ENCODE data around the gene APH1B.

The APH1B gene

DNA sequence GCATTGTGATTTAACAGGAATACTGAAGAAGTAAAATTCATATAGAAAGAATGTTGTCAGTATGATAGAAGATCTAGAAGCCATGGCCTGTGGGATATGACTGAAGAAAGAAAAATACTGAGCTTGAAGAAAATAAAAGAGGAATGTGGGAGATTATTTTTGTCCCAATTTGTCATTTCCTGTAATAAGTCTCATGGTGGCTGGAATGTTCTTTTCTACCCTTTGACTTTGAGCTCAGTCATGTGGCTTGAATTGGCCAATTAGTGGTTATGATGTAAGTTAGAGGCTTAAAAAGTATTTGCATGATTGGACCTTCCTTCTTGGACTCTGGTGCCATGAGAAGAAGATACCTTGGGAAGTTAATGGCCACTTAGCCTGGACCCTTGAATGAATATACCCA, 14.1 kb downstream of the APH1B start:
- Histone ChIP-seq H3K4me3 (ENCODE audit: low read depth in 1 of 5, low read length in 5 of 5) (no peak overlapping the region), H3K9me3 (ENCODE audit: control insufficient read depth in 5 of 5, low read length in 5 of 5) (no peaks in the 10 kb centered on the region), H3K36me3 (ENCODE audit: control insufficient read depth in 5 of 5, insufficient read depth in 5 of 5, low read length in 5 of 5) (peaks cover 3 to 21% (median 12%) of the 10 kb centered on the region in 5 donors), H3K27me3 (ENCODE audit: control insufficient read depth in 5 of 5, insufficient read depth in 4 of 5, low read length in 5 of 5) (no peaks in the 10 kb centered on the region), H3K4me1 (ENCODE audit: control insufficient read depth in 5 of 5, insufficient read depth in 5 of 5, low read length in 5 of 5) (peaks cover 0 to 12% (median 9%) of the 10 kb centered on the region in 5 donors), H3K9ac (ENCODE audit: low read length in 5 of 5) (no peak overlapping the region), H3K27ac (ENCODE audit: low read depth, low read length) (no peak overlapping the region)

DNA sequence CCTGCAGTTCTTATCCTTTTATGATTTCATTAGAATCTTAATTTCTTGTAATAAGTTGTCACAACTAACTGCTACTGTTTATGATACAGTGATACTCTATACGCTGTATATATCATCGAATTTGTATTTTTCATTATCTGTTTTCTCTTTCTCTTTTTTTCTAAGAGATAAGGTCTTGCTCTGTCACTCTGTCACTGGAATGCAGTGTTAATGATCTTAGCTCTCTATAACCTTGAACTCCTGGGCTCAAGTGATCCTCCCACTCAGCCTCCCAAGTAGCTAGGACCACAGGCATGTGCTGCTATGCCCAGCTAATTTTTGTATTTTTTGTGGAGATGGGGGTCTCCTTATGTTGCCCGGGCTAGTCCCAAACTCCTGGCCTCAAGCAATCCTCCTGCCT, 14.8 kb downstream of the APH1B start:
- Histone ChIP-seq H3K36me3 (ENCODE audit: control insufficient read depth in 5 of 5, insufficient read depth in 5 of 5, low read length in 5 of 5) (peaks cover 3 to 14% (median 5%) of the 10 kb centered on the region in 5 donors), H3K4me3 (ENCODE audit: low read depth in 1 of 5, low read length in 5 of 5) (no peak overlapping the region)

GRCh38 chr15:63292771-63293170, 15.4 kb downstream of the APH1B start:
- Histone ChIP-seq H3K27ac (ENCODE audit: low read depth, low read length) (no peak overlapping the region), H3K4me1 (ENCODE audit: control insufficient read depth in 5 of 5, insufficient read depth in 5 of 5, low read length in 5 of 5) (peaks cover 0 to 12% (median 7%) of the 10 kb centered on the region in 5 donors), H3K9ac (ENCODE audit: low read length in 5 of 5) (no peak overlapping the region), H3K4me3 (ENCODE audit: low read depth in 1 of 5, low read length in 5 of 5) (no peak overlapping the region), H3K27me3 (ENCODE audit: control insufficient read depth in 5 of 5, insufficient read depth in 4 of 5, low read length in 5 of 5) (no peaks in the 10 kb centered on the region), H3K9me3 (ENCODE audit: control insufficient read depth in 5 of 5, low read length in 5 of 5) (no peaks in the 10 kb centered on the region), H3K36me3 (ENCODE audit: control insufficient read depth in 5 of 5, insufficient read depth in 5 of 5, low read length in 5 of 5) (peaks cover 3 to 13% (median 6%) of the 10 kb centered on the region in 5 donors)

More for the DNA sequence above, 14.8 kb downstream of the APH1B start:
- no peaks in the 10 kb centered on the region for H3K27me3 ChIP-seq (ENCODE audit: control insufficient read depth in 5 of 5, insufficient read depth in 4 of 5, low read length in 5 of 5)
- no peaks in the 10 kb centered on the region for H3K9me3 ChIP-seq (ENCODE audit: control insufficient read depth in 5 of 5, low read length in 5 of 5)
- peaks cover 0 to 12% (median 7%) of the 10 kb centered on the region in 5 donors for H3K4me1 ChIP-seq (ENCODE audit: control insufficient read depth in 5 of 5, insufficient read depth in 5 of 5, low read length in 5 of 5)
- H3K27ac ChIP-seq (ENCODE audit: low read depth, low read length): no peak overlapping the region
- H3K9ac ChIP-seq (ENCODE audit: low read length in 5 of 5): no peak overlapping the region

DNA sequence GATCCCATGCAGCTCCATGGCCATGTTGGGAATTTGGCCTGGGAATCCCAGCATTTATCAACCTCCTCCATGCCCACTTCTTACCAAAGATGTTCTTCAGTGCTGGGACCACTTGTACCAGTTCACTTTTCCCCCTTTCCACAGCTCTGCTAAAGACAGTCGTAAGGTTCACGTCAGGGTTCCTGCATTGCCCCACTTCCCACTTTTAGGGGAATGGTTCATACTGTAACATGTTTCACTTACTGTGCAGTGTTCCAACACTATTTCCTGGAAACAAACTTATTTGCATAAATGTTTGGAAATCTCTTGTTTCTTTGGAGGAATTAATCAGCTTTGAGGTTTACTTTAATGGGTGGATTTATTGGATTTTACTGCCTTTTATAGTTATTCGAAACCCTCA, 17.0 kb downstream of the APH1B start:
- Histone ChIP-seq H3K27me3 (ENCODE audit: control insufficient read depth in 5 of 5, insufficient read depth in 4 of 5, low read length in 5 of 5) (no peaks in the 10 kb centered on the region), H3K36me3 (ENCODE audit: control insufficient read depth in 5 of 5, insufficient read depth in 5 of 5, low read length in 5 of 5) (peaks cover 3 to 11% (median 8%) of the 10 kb centered on the region in 5 donors), H3K9me3 (ENCODE audit: control insufficient read depth in 5 of 5, low read length in 5 of 5) (no peaks in the 10 kb centered on the region), H3K27ac (ENCODE audit: low read depth, low read length) (no peak overlapping the region), H3K4me3 (ENCODE audit: low read depth in 1 of 5, low read length in 5 of 5) (no peak overlapping the region), H3K9ac (ENCODE audit: low read length in 5 of 5) (no peak overlapping the region), H3K4me1 (ENCODE audit: control insufficient read depth in 5 of 5, insufficient read depth in 5 of 5, low read length in 5 of 5) (peaks cover 0 to 7% (median 6%) of the 10 kb centered on the region in 5 donors)

DNA sequence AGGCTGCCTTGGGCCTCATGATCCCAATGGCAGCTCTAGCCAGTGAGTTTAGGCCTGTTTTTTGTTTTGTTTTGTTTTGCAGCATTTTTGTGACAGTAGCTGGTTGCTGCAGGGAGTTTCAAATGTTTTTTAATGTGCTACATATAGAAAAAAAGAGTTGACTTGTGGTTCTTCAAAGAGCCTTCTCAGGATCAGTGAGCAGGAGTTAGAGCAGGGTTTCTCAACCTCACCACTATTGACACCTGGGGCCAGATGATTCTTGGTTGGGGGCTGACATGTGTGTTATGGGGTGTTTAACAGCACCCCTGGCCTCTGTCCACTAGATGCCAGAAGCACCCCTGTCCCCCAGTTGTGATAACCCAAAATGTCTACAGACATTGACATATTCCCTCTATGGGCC, 17.9 kb downstream of the APH1B start:
- Histone ChIP-seq H3K4me3 (ENCODE audit: low read depth in 1 of 5, low read length in 5 of 5) (no peak overlapping the region), H3K4me1 (ENCODE audit: control insufficient read depth in 5 of 5, insufficient read depth in 5 of 5, low read length in 5 of 5) (peaks cover 0 to 9% (median 6%) of the 10 kb centered on the region in 5 donors), H3K9ac (ENCODE audit: low read length in 5 of 5) (no peak overlapping the region), H3K27ac (ENCODE audit: low read depth, low read length) (no peak overlapping the region), H3K9me3 (ENCODE audit: control insufficient read depth in 5 of 5, low read length in 5 of 5) (no peaks in the 10 kb centered on the region), H3K27me3 (ENCODE audit: control insufficient read depth in 5 of 5, insufficient read depth in 4 of 5, low read length in 5 of 5) (no peaks in the 10 kb centered on the region), H3K36me3 (ENCODE audit: control insufficient read depth in 5 of 5, insufficient read depth in 5 of 5, low read length in 5 of 5) (peaks cover 3 to 12% (median 8%) of the 10 kb centered on the region in 5 donors)

DNA sequence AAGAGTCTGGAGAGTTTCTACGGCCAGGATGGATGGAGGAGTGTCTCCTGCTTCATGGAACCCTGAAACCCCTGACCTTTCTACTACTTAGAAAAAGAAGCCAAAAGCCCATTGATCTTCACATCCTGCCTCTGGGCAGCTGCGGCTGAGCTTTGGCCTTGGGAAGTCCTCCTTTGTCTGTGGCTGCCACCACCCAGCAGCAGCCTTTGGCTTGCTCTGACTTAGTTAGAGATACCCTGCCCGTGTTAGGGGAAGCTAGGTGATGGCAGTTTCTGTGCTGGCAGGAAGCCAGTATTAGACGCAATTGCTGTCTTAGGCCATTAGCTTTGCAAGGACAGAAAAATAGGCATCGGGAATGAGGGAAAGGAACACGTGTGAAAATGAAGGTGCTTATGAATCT, 18.8 kb downstream of the APH1B start:
- no peaks in the 10 kb centered on the region for H3K9me3 ChIP-seq (ENCODE audit: control insufficient read depth in 5 of 5, low read length in 5 of 5)
- H3K27ac ChIP-seq (ENCODE audit: low read depth, low read length): no peak overlapping the region
- no peak overlapping the region for H3K4me3 ChIP-seq (ENCODE audit: low read depth in 1 of 5, low read length in 5 of 5)
- H3K4me1 ChIP-seq (ENCODE audit: control insufficient read depth in 5 of 5, insufficient read depth in 5 of 5, low read length in 5 of 5): peaks cover 0 to 7% (median 6%) of the 10 kb centered on the region in 5 donors
- no peaks in the 10 kb centered on the region for H3K27me3 ChIP-seq (ENCODE audit: control insufficient read depth in 5 of 5, insufficient read depth in 4 of 5, low read length in 5 of 5)
- no peak overlapping the region for H3K9ac ChIP-seq (ENCODE audit: low read length in 5 of 5)
- H3K36me3 ChIP-seq (ENCODE audit: control insufficient read depth in 5 of 5, insufficient read depth in 5 of 5, low read length in 5 of 5): peaks cover 5 to 12% (median 8%) of the 10 kb centered on the region in 5 donors

- H3K9ac ChIP-seq (ENCODE audit: low read length in 5 of 5): no peak overlapping the region
- H3K27me3 ChIP-seq (ENCODE audit: control insufficient read depth in 5 of 5, insufficient read depth in 4 of 5, low read length in 5 of 5): no peaks in the 10 kb centered on the region
- H3K36me3 ChIP-seq (ENCODE audit: control insufficient read depth in 5 of 5, insufficient read depth in 5 of 5, low read length in 5 of 5): peaks cover 7 to 38% (median 29%) of the 10 kb centered on the region in 5 donors
- peaks cover 0 to 3% (median 0%) of the 10 kb centered on the region in 5 donors for H3K4me1 ChIP-seq (ENCODE audit: control insufficient read depth in 5 of 5, insufficient read depth in 5 of 5, low read length in 5 of 5)
- H3K4me3 ChIP-seq (ENCODE audit: low read depth in 1 of 5, low read length in 5 of 5): no peak overlapping the region
- H3K9me3 ChIP-seq (ENCODE audit: control insufficient read depth in 5 of 5, low read length in 5 of 5): no peaks in the 10 kb centered on the region
- H3K27ac ChIP-seq (ENCODE audit: low read depth, low read length): no peak overlapping the region
These were observed 22.7 kb downstream of the APH1B start for GRCh38 chr15:63299943-63300575.

DNA sequence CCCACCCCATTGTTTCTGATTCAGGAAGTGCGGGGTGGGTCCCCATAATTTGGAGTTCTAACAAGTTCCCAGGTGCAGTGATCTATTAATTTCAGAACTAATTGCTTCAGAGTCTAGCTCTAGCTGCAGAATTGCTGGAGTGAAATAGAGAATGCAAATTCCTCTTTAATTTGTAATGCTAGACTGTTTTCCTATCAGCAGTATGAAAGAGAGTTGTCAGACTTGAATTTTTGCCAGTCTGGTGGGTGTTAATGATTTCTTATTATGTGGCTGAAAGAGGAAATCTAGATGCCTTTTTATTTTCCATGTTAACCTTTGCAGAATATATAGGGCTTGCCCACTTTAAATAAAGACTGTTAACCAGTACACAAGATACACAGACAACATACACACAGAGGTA, 23.7 kb downstream of the APH1B start:
- peaks cover 9 to 45% (median 39%) of the 10 kb centered on the region in 5 donors for H3K36me3 ChIP-seq (ENCODE audit: control insufficient read depth in 5 of 5, insufficient read depth in 5 of 5, low read length in 5 of 5)
- no peak overlapping the region for H3K4me3 ChIP-seq (ENCODE audit: low read depth in 1 of 5, low read length in 5 of 5)
- H3K9ac ChIP-seq (ENCODE audit: low read length in 5 of 5): no peak overlapping the region
- H3K9me3 ChIP-seq (ENCODE audit: control insufficient read depth in 5 of 5, low read length in 5 of 5): no peaks in the 10 kb centered on the region
- H3K27ac ChIP-seq (ENCODE audit: low read depth, low read length): no peak overlapping the region
- H3K27me3 ChIP-seq (ENCODE audit: control insufficient read depth in 5 of 5, insufficient read depth in 4 of 5, low read length in 5 of 5): no peaks in the 10 kb centered on the region
- H3K4me1 ChIP-seq (ENCODE audit: control insufficient read depth in 5 of 5, insufficient read depth in 5 of 5, low read length in 5 of 5): peaks cover 0 to 2% (median 0%) of the 10 kb centered on the region in 5 donors

DNA sequence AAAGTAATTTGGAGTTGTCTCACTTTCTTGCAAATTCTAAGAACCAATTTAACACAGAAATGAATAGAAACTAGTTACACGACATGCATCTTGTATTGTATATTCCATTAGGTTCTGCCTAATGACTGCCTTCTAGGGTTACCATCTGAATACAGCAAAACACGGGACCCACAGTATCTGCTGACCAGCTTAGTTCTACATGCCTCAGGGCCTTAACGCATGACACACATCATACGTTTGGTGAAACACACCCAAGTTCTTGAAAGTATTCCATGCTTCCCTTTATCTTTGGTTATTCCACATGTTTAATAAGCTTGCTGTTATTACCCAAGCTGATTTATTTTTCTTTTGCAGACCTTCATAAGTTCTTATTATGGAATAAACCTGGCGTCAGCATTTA, 27.9 kb downstream of the APH1B start:
- peaks cover 0 to 5% (median 0%) of the 10 kb centered on the region in 5 donors for H3K4me1 ChIP-seq (ENCODE audit: control insufficient read depth in 5 of 5, insufficient read depth in 5 of 5, low read length in 5 of 5)
- H3K27me3 ChIP-seq (ENCODE audit: control insufficient read depth in 5 of 5, insufficient read depth in 4 of 5, low read length in 5 of 5): no peaks in the 10 kb centered on the region
- H3K9ac ChIP-seq (ENCODE audit: low read length in 5 of 5): no peak overlapping the region
- no peak overlapping the region for H3K27ac ChIP-seq (ENCODE audit: low read depth, low read length)
- H3K9me3 ChIP-seq (ENCODE audit: control insufficient read depth in 5 of 5, low read length in 5 of 5): no peaks in the 10 kb centered on the region
- peaks cover 11 to 45% (median 37%) of the 10 kb centered on the region in 5 donors for H3K36me3 ChIP-seq (ENCODE audit: control insufficient read depth in 5 of 5, insufficient read depth in 5 of 5, low read length in 5 of 5)
- H3K4me3 ChIP-seq (ENCODE audit: low read depth in 1 of 5, low read length in 5 of 5): no peak overlapping the region

DNA sequence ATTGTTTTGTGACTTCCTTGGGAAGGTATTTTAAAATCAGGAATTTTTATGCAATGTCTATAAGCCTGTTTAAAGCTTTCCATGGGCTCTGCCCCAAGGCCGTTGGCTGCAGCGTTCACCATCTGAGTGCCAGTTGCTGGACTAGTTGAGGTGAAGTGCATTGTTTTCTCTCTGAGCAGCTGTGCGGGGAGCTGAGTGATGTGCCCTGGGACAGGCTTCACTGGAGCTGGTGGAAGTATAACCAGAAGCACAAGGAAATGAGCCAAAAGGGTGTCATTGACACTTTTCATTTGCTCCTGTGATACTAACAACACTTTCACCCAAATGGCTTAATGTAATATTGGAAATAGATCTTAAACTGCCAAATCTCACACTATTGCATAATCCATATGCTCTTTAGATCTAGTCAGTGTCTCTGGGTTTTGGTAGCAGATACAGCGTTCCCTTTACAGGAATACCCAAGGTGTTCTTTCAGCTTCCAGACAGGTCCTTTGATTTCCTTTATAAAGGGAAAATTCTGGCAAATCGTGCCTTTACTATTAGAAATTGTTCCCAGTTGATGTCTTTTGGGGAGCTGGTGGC, 29.2 kb downstream of the APH1B start:
- H3K27me3 ChIP-seq (ENCODE audit: control insufficient read depth in 5 of 5, insufficient read depth in 4 of 5, low read length in 5 of 5): no peaks in the 10 kb centered on the region
- H3K27ac ChIP-seq (ENCODE audit: low read depth, low read length): no peak overlapping the region
- H3K4me3 ChIP-seq (ENCODE audit: low read depth in 1 of 5, low read length in 5 of 5): no peak overlapping the region
- peaks cover 0 to 5% (median 0%) of the 10 kb centered on the region in 5 donors for H3K4me1 ChIP-seq (ENCODE audit: control insufficient read depth in 5 of 5, insufficient read depth in 5 of 5, low read length in 5 of 5)
- no peak overlapping the region for H3K9ac ChIP-seq (ENCODE audit: low read length in 5 of 5)
- no peaks in the 10 kb centered on the region for H3K9me3 ChIP-seq (ENCODE audit: control insufficient read depth in 5 of 5, low read length in 5 of 5)
- H3K36me3 ChIP-seq (ENCODE audit: control insufficient read depth in 5 of 5, insufficient read depth in 5 of 5, low read length in 5 of 5): peaks cover 8 to 45% (median 37%) of the 10 kb centered on the region in 5 donors
